IMR-90 (cell line): ENCODE measurements around the gene LRP1B. TPM values are rescaled to one million over a fixed set of nuclear protein-coding genes. Genes with fewer than 3 reads are reported as not detected.

Experiments
- ATAC-seq: fragments of 200-7000 bp; cut with Tn5 transposase; 2 replicates; pipeline ENCODE4 v1.9.1; 2020; ENCODE audit warnings: low read depth, mild to moderate bottlenecking, moderate library complexity
- Bru-seq: library from RNA; stranded (reverse); fragments of 400-500 nt; gene quantifications from one replicate; lab custom pipeline; 2021; lab: Mats Ljungman, UMichigan
- BruChase-seq, 2 experiments: library from RNA; stranded (reverse); fragments of 400-500 nt; gene quantifications; one replicate each; lab custom pipeline; 2021; lab: Mats Ljungman, UMichigan
- BruUV-seq: library from RNA; stranded (reverse); fragments of 400-500 nt; replicated peaks from 2 replicates; lab custom pipeline; 2021; lab: Mats Ljungman, UMichigan
- CTCF ChIA-PET: fragments of 300-600 bp; formaldehyde crosslinking; extraction: SDS; loops from one replicate; lab custom pipeline; 2021; ENCODE audit warnings: antibody characterized with exemption; lab: Yijun Ruan, JAX
- POLR2A ChIA-PET: fragments of 300-600 bp; sonication (Branson Sonifier 250); formaldehyde crosslinking; loops from one replicate; lab custom pipeline; 2022; ENCODE audit warnings: antibody characterized with exemption; ENCODE audit not compliant: unreplicated experiment; lab: Charles Lee
- DNase-seq: peaks from one replicate; pipeline ENCODE4 v3.0.0; 2013
- H2AFZ ChIP-seq: replicated peaks from 2 replicates; pipeline ENCODE3; 2013; ENCODE audit warnings: low read length, mild to moderate bottlenecking; ENCODE audit not compliant: poor library complexity
- H2AK5ac ChIP-seq: 2 replicates; pipeline ENCODE4 v1.6.1; 2013; ENCODE audit warnings: low read depth, low read length, inconsistent platforms
- H2AK9ac ChIP-seq: replicated peaks from 2 replicates; pipeline ENCODE3; 2013; ENCODE audit warnings: mild to moderate bottlenecking, low read depth, low read length, moderate library complexity; ENCODE audit not compliant: poor library complexity
- H2BK120ac ChIP-seq: 2 replicates; pipeline ENCODE4 v1.6.1; 2013; ENCODE audit warnings: low read depth, low read length, inconsistent platforms
- H2BK15ac ChIP-seq: 3 replicates; pipeline ENCODE4 v1.6.1; 2013; ENCODE audit warnings: low read depth, low read length, inconsistent platforms
- H2BK20ac ChIP-seq: 2 replicates; pipeline ENCODE4 v1.6.1; 2013; ENCODE audit warnings: low read depth, mild to moderate bottlenecking, inconsistent platforms, low read length, moderate library complexity
- H2BK5ac ChIP-seq: 2 replicates; pipeline ENCODE4 v1.6.1; 2013; ENCODE audit warnings: mild to moderate bottlenecking, low read depth, low read length, inconsistent platforms; ENCODE audit not compliant: poor library complexity, severe bottlenecking
- H3K14ac ChIP-seq: replicated peaks from 2 replicates; pipeline ENCODE4 v1.6.1; 2013; ENCODE audit warnings: low read depth, low read length, inconsistent platforms
- H3K18ac ChIP-seq: 2 replicates; pipeline ENCODE4 v1.6.1; 2013; ENCODE audit warnings: low read depth, low read length, control low read depth
- H3K23ac ChIP-seq: 2 replicates; pipeline ENCODE4 v1.6.1; 2013; ENCODE audit warnings: low read depth, low read length, inconsistent platforms
- H3K27ac ChIP-seq: 2 replicates; pipeline ENCODE4 v1.5.1; 2013; ENCODE audit warnings: mild to moderate bottlenecking, control low read depth, low read length; ENCODE audit not compliant: insufficient read depth
- H3K27me3 ChIP-seq: 2 replicates; pipeline ENCODE4 v1.6.1; 2013; ENCODE audit warnings: low read length; ENCODE audit not compliant: control insufficient read depth, insufficient read depth
- H3K36me3 ChIP-seq: 2 replicates; pipeline ENCODE4 v1.6.1; 2013; ENCODE audit warnings: low read length, mixed read lengths; ENCODE audit not compliant: control insufficient read depth, insufficient read depth
- H3K4ac ChIP-seq: 2 replicates; pipeline ENCODE4 v1.6.1; 2013; ENCODE audit warnings: low read depth, low read length, inconsistent platforms
- H3K4me1 ChIP-seq: 2 replicates; pipeline ENCODE4 v1.6.1; 2013; ENCODE audit warnings: low read length, mixed read lengths; ENCODE audit not compliant: control insufficient read depth, insufficient read depth
- H3K4me2 ChIP-seq: 2 replicates; pipeline ENCODE4 v1.6.1; 2013; ENCODE audit warnings: low read depth, mild to moderate bottlenecking, control low read depth, low read length, moderate library complexity
- H3K4me3 ChIP-seq: 2 replicates; pipeline ENCODE4 v1.5.1; 2013; ENCODE audit warnings: low read depth, mild to moderate bottlenecking, control low read depth, low read length, moderate library complexity; ENCODE audit not compliant: insufficient read depth
- H3K56ac ChIP-seq: 2 replicates; pipeline ENCODE4 v1.6.1; 2013; ENCODE audit warnings: low read length, inconsistent platforms; ENCODE audit not compliant: insufficient read depth; ENCODE audit errors: extremely low read depth
- H3K79me1 ChIP-seq, 2 experiments: 2 replicates each; pipeline ENCODE4 v1.6.1; 2013; ENCODE audit warnings: low read length in 2 of 2, inconsistent platforms in 1 of 2, low read depth in 1 of 2
- H3K9ac ChIP-seq: 2 replicates; pipeline ENCODE4 v1.6.1; 2013; ENCODE audit warnings: low read depth, low read length, control low read depth
- H3K9me1 ChIP-seq: 2 replicates; pipeline ENCODE4 v1.6.1; 2013; ENCODE audit warnings: low read length, inconsistent platforms; ENCODE audit not compliant: insufficient read depth
- H3K9me3 ChIP-seq: 2 replicates; pipeline ENCODE4 v1.6.1; 2013; ENCODE audit warnings: low read length; ENCODE audit not compliant: control insufficient read depth, insufficient read depth
- H4K20me1 ChIP-seq: 2 replicates; pipeline ENCODE4 v1.6.1; 2013; ENCODE audit warnings: low read length, inconsistent platforms; ENCODE audit not compliant: insufficient read depth
- H4K5ac ChIP-seq: 2 replicates; pipeline ENCODE4 v1.6.1; 2013; ENCODE audit warnings: mild to moderate bottlenecking, low read depth, low read length, control low read depth
- H4K8ac ChIP-seq, 2 experiments: 2 replicates each; pipeline ENCODE4 v1.6.1; 2013; ENCODE audit warnings: low read depth in 2 of 2, low read length in 2 of 2, control low read depth in 1 of 2, inconsistent platforms in 1 of 2
- H4K91ac ChIP-seq: 2 replicates; pipeline ENCODE4 v1.6.1; 2013; ENCODE audit warnings: low read depth, low read length, inconsistent platforms; ENCODE audit not compliant: insufficient read depth
- BHLHE40 ChIP-seq: fragments of 150-350 bp; IDR thresholded peaks from 2 replicates; pipeline ENCODE4 v1.6.1; 2016; ENCODE audit warnings: mild to moderate bottlenecking, low read depth, low read length
- CEBPB ChIP-seq: IDR thresholded peaks from 2 replicates; pipeline ENCODE4 v1.6.1; 2012; ENCODE audit warnings: low read depth, low read length, improper control_type of control experiment
- CHD1 ChIP-seq: IDR thresholded peaks from 2 replicates; pipeline ENCODE4 v1.6.1; 2012; ENCODE audit warnings: low read depth, low read length, improper control_type of control experiment
- CTCF ChIP-seq: conservative IDR thresholded peaks from 2 replicates; pipeline ENCODE4 v1.5.1; 2012; ENCODE audit warnings: mild to moderate bottlenecking, low read depth, low read length, improper control_type of control experiment
- ELK1 ChIP-seq: fragments of 150-350 bp; IDR thresholded peaks from 2 replicates; pipeline ENCODE4 v1.6.1; 2016; ENCODE audit warnings: low read depth, mild to moderate bottlenecking, low read length, moderate library complexity, borderline replicate concordance
- FOS ChIP-seq: fragments of 150-350 bp; IDR thresholded peaks from 2 replicates; pipeline ENCODE4 v1.6.1; 2016; ENCODE audit warnings: low read depth, low read length
- MAFK ChIP-seq: IDR thresholded peaks from 2 replicates; pipeline ENCODE4 v1.6.1; 2012; ENCODE audit warnings: low read depth, low read length, improper control_type of control experiment
- MXI1 ChIP-seq: IDR thresholded peaks from 2 replicates; pipeline ENCODE4 v1.6.1; 2012; ENCODE audit warnings: low read depth, mild to moderate bottlenecking, low read length, moderate library complexity, borderline replicate concordance
- NFE2L2 ChIP-seq: fragments of 150-350 bp; IDR thresholded peaks from 2 replicates; pipeline ENCODE4 v1.6.1; 2016; ENCODE audit warnings: low read depth, mild to moderate bottlenecking, low read length
- POLR2A ChIP-seq: IDR thresholded peaks from 2 replicates; pipeline ENCODE4 v1.6.1; 2012; ENCODE audit warnings: mild to moderate bottlenecking, low read depth, low read length
- RAD21 ChIP-seq: IDR thresholded peaks from 2 replicates; pipeline ENCODE4 v1.6.1; 2012; ENCODE audit warnings: low read length, improper control_type of control experiment
- RCOR1 ChIP-seq: IDR thresholded peaks from 2 replicates; pipeline ENCODE4 v1.6.1; 2012; ENCODE audit warnings: mild to moderate bottlenecking, low read length, improper control_type of control experiment; ENCODE audit not compliant: insufficient replicate concordance
- RFX5 ChIP-seq: IDR thresholded peaks from 2 replicates; pipeline ENCODE4 v1.8.0; 2012; ENCODE audit warnings: low read depth, mild to moderate bottlenecking, low read length, moderate library complexity
- SMC3 ChIP-seq: fragments of 150-350 bp; IDR thresholded peaks from 2 replicates; pipeline ENCODE4 v1.6.1; 2016; ENCODE audit warnings: low read depth, mild to moderate bottlenecking, antibody characterized with exemption, low read length, moderate library complexity
- WGBS, 2 experiments: methylation state at CpG; one replicate each; pipeline versions ENCODE4 v1.1.5 to v1.1.7; 2013; ENCODE audit warnings: missing lambda C conversion rate in 2 of 2; ENCODE audit not compliant: insufficient read length in 1 of 2; ENCODE audit errors: extremely low coverage in 2 of 2; 5-methylcytosine and 5-hydroxymethylcytosine counted together
- dilution Hi-C: fragments of 300-500 bp; cut with HindIII; formaldehyde crosslinking; loops from one replicate; pipeline ENCODE4 v1.14.3; 2018; ENCODE audit warnings: low sequenced_read_pairs; ENCODE audit not compliant: unreplicated experiment
- in situ Hi-C: fragments of 300-500 bp; cut with MboI; formaldehyde crosslinking; loops from 3 replicates; pipeline ENCODE4 v1.14.3; 2019; ENCODE audit warnings: low sequenced_read_pairs, inconsistent platforms, mixed read lengths
- intact Hi-C: fragments of 100-400 bp; cut with micrococcal nuclease; formaldehyde crosslinking; loops from 2 replicates; pipeline ENCODE4 v1.10.0; 2022
- long read RNA-seq: library from polyadenylated mRNA; unstranded; transcript quantifications from one replicate; pipeline ENCODE4 v2.0.0, GENCODE V29; 2021; ENCODE audit not compliant: unreplicated experiment
- polyA plus RNA-seq, 3 experiments: library from polyadenylated mRNA; depleted of rRNA; stranded (reverse); fragments of >200 nt; gene quantifications; 2 replicates each; pipeline ENCODE4 v1.2.3, GENCODE V29; 2012; ENCODE audit warnings: low replicate concordance in 1 of 3
- total RNA-seq: library from RNA; depleted of rRNA; stranded (reverse); fragments of >200 nt; gene quantifications from 2 replicates; pipeline ENCODE4 v1.2.3, GENCODE V29; 2012; rRNA removed

Gene LRP1B
- total RNA-seq (under 0.01 TPM in 2 replicates), polyA plus RNA-seq (2012; rRNA removed) (0.02 TPM in 1 of 2 replicates, not detected in the other), Bru-seq, nascent RNA (percentile 6 among the genes with signal in this experiment), BruChase-seq, experiment 1, labeled RNA remaining after a 6-hour chase (percentile 4 among the genes with signal in this experiment), BruChase-seq, experiment 2, labeled RNA remaining after a 2-hour chase (percentile 8 among the genes with signal in this experiment)
- not detected in 2 replicates for polyA plus RNA-seq (2012; cell fraction: cytosol; rRNA removed)
- not detected in 2 replicates for polyA plus RNA-seq (2012; cell fraction: nucleus; rRNA removed; ENCODE audit: low replicate concordance)
- long read RNA-seq: 0 reads

GRCh38 chr2:142131010-142131669 lies at the start of gene LRP1B:
Gene LRP1B, minus strand, starts transcription at chr2:142131016. Its CDS starts 287 bp downstream, at chr2:142130729.
- H2AFZ ChIP-seq: peak within 1 kb of the TSS; percentile 74
- 0 out of 2 replicates have a peak, but pooled peaks cover 2% of the 10 kb centered on the region for H3K4me1 ChIP-seq
- CTCF ChIA-PET: interaction anchor here (1.4 kb wide), 1 partner anchor 10 kb away, joined by 4 read pairs; no protein-coding TSS in a partner anchor
- no peak within 1 kb of the TSS for H2AK5ac ChIP-seq
- peak within 1 kb of the TSS; percentile 23 for H2AK9ac ChIP-seq
- no peak within 1 kb of the TSS for H2BK5ac ChIP-seq
- H2BK120ac ChIP-seq: no peak within 1 kb of the TSS; the same call in 1 of the 2 replicates
- H3K14ac ChIP-seq: 0 out of 2 replicates have a peak within 1 kb of the TSS, but pooled peaks have one; percentile 10
- H4K20me1 ChIP-seq: no peaks in the 10 kb centered on the region
- no peak within 1 kb of the TSS for H3K27ac ChIP-seq
- dilution Hi-C loops (no loop called here), intact Hi-C loops (no loop called here), in situ Hi-C loops (no loop called here)
- no peak within 1 kb of the TSS for H3K4ac ChIP-seq
- WGBS, 2 experiments: 0% methylated on average over 1 of the region's 21 CpGs; no CpG with 5 or more reads in 1 of the 2 experiments
- no peak within 1 kb of the TSS for H2BK15ac ChIP-seq
- H3K18ac ChIP-seq: no peak within 1 kb of the TSS
- peak within 1 kb of the TSS; percentile 63 for H3K4me3 ChIP-seq
- H3K9me3 ChIP-seq: no peaks in the 10 kb centered on the region
- no peak within 1 kb of the TSS; a peak in 1 of 4 replicates for H4K8ac ChIP-seq
- H3K79me1 ChIP-seq: no peaks in the 10 kb centered on the region
- H3K4me2 ChIP-seq: peak within 1 kb of the TSS; percentile 99
- POLR2A ChIA-PET: no interaction called here
- no peak within 1 kb of the TSS for H3K56ac ChIP-seq
- peaks cover 14% of the 10 kb centered on the region for H3K27me3 ChIP-seq
- DNase-seq (peak; percentile 7), ATAC-seq (peak; percentile 79)
- no peak within 1 kb of the TSS; the same call in 1 of the 2 replicates for H2BK20ac ChIP-seq
- H3K9me1 ChIP-seq: no peaks in the 10 kb centered on the region
- no peak within 1 kb of the TSS for H4K91ac ChIP-seq
- H4K5ac ChIP-seq: no peak within 1 kb of the TSS
- H3K23ac ChIP-seq: peak within 1 kb of the TSS; percentile 65
- H3K36me3 ChIP-seq: no peaks in the 10 kb centered on the region
- peak within 1 kb of the TSS; percentile 34; the same call in 1 of the 2 replicates for H3K9ac ChIP-seq
- BruUV-seq: no TSS peak
- no peak for TF ChIP-seq ELK1
- TF ChIP-seq NFE2L2: peak; percentile 86
- TF ChIP-seq BHLHE40: no peak
- TF ChIP-seq MXI1: no peak
- no peak for TF ChIP-seq FOS
- TF ChIP-seq RFX5: no peak
- peak; percentile 55 for TF ChIP-seq CEBPB
- no peak for TF ChIP-seq CHD1
- no peak for TF ChIP-seq POLR2A
- TF ChIP-seq SMC3: no peak
- TF ChIP-seq MAFK: peak; percentile 85
- no peak for TF ChIP-seq RAD21
- no peak for TF ChIP-seq CTCF
- TF ChIP-seq RCOR1: no peak
